Activated T-helper 9 cell treated with anti-CD3 and anti-CD28 coated beads, Interleukin-2, amount 50 U/mL, for 16 hours (primary cell): ENCODE results near the gene MSL2.
"Not testable (repeated sequence)": the region's sequence is repeated elsewhere in the genome, so short reads cannot be mapped to it uniquely, and the experiment has no call there.

Source experiments
- DNase-seq: peaks from one replicate; pipeline ENCODE4 v3.0.0-alpha.2; 2020; ENCODE audit warnings: low read depth

The MSL2 gene

GRCh38 chr3:136142592-136142991 lies 53.5 kb downstream of the MSL2 start:
- no peak for DNase-seq

GRCh38 chr3:136141891-136142290 lies 54.2 kb downstream of the MSL2 start:
- no peak for DNase-seq

- no peak for DNase-seq
These were observed 54.8 kb downstream of the MSL2 start for GRCh38 chr3:136141291-136141785.

GRCh38 chr3:136136454-136136853 lies 59.7 kb downstream of the MSL2 start:
- DNase-seq, result no peak

- DNase-seq, result no peak
These were observed 60.9 kb downstream of the MSL2 start for GRCh38 chr3:136135039-136135802.

- no peak for DNase-seq
These were observed 62.0 kb downstream of the MSL2 start for GRCh38 chr3:136134091-136134490.

- not testable (repeated sequence) for DNase-seq
These were observed 64.5 kb downstream of the MSL2 start for GRCh38 chr3:136131647-136132046.

- no peak for DNase-seq
These were observed 74.1 kb downstream of the MSL2 start for GRCh38 chr3:136122006-136122405.

GRCh38 chr3:136120373-136121348 lies 75.5 kb downstream of the MSL2 start:
- no peak for DNase-seq

GRCh38 chr3:136119783-136120182 lies 76.4 kb downstream of the MSL2 start:
- not testable (repeated sequence) for DNase-seq

- DNase-seq, result not testable (repeated sequence)
These were observed 76.8 kb downstream of the MSL2 start for GRCh38 chr3:136119332-136119731.

- no peak for DNase-seq
These were observed 81.7 kb downstream of the MSL2 start for GRCh38 chr3:136114421-136114820.

GRCh38 chr3:136110481-136110880 lies 85.7 kb downstream of the MSL2 start:
- DNase-seq, result no peak

GRCh38 chr3:136109499-136109898 lies 86.6 kb downstream of the MSL2 start:
- no peak for DNase-seq

GRCh38 chr3:136106101-136106500 lies 90.0 kb downstream of the MSL2 start:
- DNase-seq, result no peak

- DNase-seq, result no peak
These were observed 91.1 kb downstream of the MSL2 start for GRCh38 chr3:136105044-136105443.
